ENCODE results near the gene STON1.
"Not testable (repeated sequence)": the region's sequence is repeated elsewhere in the genome, so short reads cannot be mapped to it uniquely, and the experiment has no call there.

The STON1 gene

DNA sequence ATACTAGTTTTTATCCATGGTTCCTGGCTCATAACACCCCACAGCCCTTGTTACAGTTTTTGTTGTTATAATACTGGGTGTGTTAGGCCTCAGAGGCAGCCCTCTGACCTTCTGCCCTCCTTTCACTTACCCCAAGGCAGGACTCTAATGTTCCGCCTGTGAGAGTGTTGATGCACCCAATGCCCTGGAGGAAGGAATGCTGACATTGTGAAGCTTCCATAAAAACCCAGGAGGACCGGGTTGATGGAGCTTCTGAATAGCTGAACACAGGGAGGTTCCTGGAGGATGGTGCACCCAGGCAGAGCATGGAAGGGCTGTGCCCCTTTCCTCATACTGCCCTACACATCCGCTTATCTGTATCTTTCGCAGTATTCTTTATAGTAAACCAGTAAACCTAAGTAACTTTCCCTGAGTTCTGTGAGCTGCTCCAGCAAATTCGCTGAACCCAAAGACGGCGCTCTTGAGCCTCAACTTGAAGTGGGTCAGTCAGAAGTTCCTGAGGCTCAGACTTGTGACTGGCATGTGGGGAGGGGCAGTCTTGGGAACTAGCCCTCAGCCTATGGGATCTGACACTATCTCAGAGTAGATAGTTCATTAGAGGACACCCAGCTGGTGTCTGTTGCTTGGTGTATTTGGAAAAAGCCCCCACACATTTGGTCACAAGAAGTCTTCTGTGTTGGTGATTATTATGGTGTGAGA, 10.4 kb downstream of the STON1 start:
- no peak for DNase-seq (ENCODE audit: low spot score)
- Mint-ChIP-seq H3K27ac (no peak overlapping the region), H3K36me3 (ENCODE audit: low read depth) (no peaks in the 10 kb centered on the region), H3K27me3 (ENCODE audit: low read depth) (no peaks in the 10 kb centered on the region), H3K9me3 (no peaks in the 10 kb centered on the region), H3K4me1 (ENCODE audit: low read depth) (no peaks in the 10 kb centered on the region), H3K4me3 (no peak overlapping the region)

GRCh38 chr2:48541666-48542389, 11.9 kb downstream of the STON1 start:
- H3K27ac Mint-ChIP-seq = no peak overlapping the region
- no peaks in the 10 kb centered on the region for H3K36me3 Mint-ChIP-seq (ENCODE audit: low read depth)
- H3K9me3 Mint-ChIP-seq = no peaks in the 10 kb centered on the region
- no peak for DNase-seq (ENCODE audit: low spot score)
- no peaks in the 10 kb centered on the region for H3K4me1 Mint-ChIP-seq (ENCODE audit: low read depth)
- H3K4me3 Mint-ChIP-seq = no peak overlapping the region
- H3K27me3 Mint-ChIP-seq (ENCODE audit: low read depth) = no peaks in the 10 kb centered on the region

GRCh38 chr2:48543895-48544294, 13.9 kb downstream of the STON1 start:
- Mint-ChIP-seq H3K4me3 (no peak overlapping the region), H3K36me3 (ENCODE audit: low read depth) (no peaks in the 10 kb centered on the region), H3K27me3 (ENCODE audit: low read depth) (no peaks in the 10 kb centered on the region), H3K27ac (no peak overlapping the region), H3K4me1 (ENCODE audit: low read depth) (no peaks in the 10 kb centered on the region), H3K9me3 (no peaks in the 10 kb centered on the region)
- DNase-seq (ENCODE audit: low spot score) = no peak

- H3K27ac Mint-ChIP-seq = no peak overlapping the region
- no peaks in the 10 kb centered on the region for H3K4me1 Mint-ChIP-seq (ENCODE audit: low read depth)
- H3K9me3 Mint-ChIP-seq = no peaks in the 10 kb centered on the region
- H3K36me3 Mint-ChIP-seq (ENCODE audit: low read depth) = no peaks in the 10 kb centered on the region
- H3K4me3 Mint-ChIP-seq = no peak overlapping the region
- DNase-seq (ENCODE audit: low spot score) = no peak
- no peaks in the 10 kb centered on the region for H3K27me3 Mint-ChIP-seq (ENCODE audit: low read depth)
Measured at GRCh38 chr2:48545244-48545643, 15.3 kb downstream of the STON1 start.

- Mint-ChIP-seq H3K36me3 (ENCODE audit: low read depth) (no peaks in the 10 kb centered on the region), H3K27me3 (ENCODE audit: low read depth) (no peaks in the 10 kb centered on the region), H3K4me1 (ENCODE audit: low read depth) (no peaks in the 10 kb centered on the region), H3K27ac (no peak overlapping the region), H3K9me3 (no peaks in the 10 kb centered on the region), H3K4me3 (no peak overlapping the region)
- no peak for DNase-seq (ENCODE audit: low spot score)
Measured at GRCh38 chr2:48548840-48549239, 18.9 kb downstream of the STON1 start.

DNA sequence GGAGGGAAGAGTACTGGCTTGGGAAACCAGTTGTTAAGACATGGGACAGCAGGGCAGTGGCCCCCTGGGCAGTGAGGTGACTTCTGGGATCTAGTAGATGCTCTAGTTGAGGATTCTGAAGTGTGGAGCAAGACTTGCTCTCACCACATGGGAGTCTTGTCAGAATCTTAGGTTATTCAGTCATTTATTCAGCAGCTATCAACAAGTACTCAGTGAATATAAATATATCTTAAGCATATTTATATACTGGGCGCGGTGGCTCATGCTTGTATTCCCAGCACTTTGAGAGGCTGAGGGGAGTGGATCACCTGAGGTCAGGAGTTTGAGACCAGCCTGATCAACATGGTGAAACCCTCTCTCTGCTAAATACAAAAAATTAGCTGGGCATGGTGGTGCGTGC, 20.0 kb downstream of the STON1 start:
- Mint-ChIP-seq H3K27me3 (ENCODE audit: low read depth) (no peaks in the 10 kb centered on the region), H3K4me3 (no peak overlapping the region), H3K9me3 (no peaks in the 10 kb centered on the region), H3K36me3 (ENCODE audit: low read depth) (no peaks in the 10 kb centered on the region), H3K27ac (no peak overlapping the region), H3K4me1 (ENCODE audit: low read depth) (no peaks in the 10 kb centered on the region)
- DNase-seq (ENCODE audit: low spot score) = no peak

DNA sequence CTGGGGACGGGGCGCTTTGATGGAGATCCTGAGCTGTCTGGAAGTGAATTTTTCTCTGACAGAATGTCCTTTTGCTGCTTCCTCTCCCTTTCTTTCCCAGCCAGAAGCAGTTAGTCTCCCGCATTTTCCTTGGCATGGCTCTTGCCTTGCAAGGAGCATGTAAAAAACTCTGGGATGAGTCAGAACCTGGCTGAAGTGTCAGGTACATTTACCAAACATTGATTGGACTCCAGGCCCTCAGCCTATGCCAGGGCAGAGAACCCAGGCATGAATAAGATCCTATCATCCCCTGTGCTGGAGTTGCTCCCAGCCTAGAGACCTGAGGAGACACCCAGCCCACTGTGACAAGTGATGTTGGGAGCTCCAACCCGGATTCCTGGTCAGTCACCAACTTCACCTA, 21.6 kb downstream of the STON1 start:
- Mint-ChIP-seq H3K27ac (no peak overlapping the region), H3K27me3 (ENCODE audit: low read depth) (no peaks in the 10 kb centered on the region), H3K4me3 (no peak overlapping the region), H3K36me3 (ENCODE audit: low read depth) (no peaks in the 10 kb centered on the region), H3K4me1 (ENCODE audit: low read depth) (no peaks in the 10 kb centered on the region), H3K9me3 (no peaks in the 10 kb centered on the region)
- DNase-seq (ENCODE audit: low spot score) = no peak

GRCh38 chr2:48555071-48555470, 25.1 kb downstream of the STON1 start:
- not testable (repeated sequence) for H3K27ac Mint-ChIP-seq

GRCh38 chr2:48558456-48558855, 28.5 kb downstream of the STON1 start:
- no peaks in the 10 kb centered on the region for H3K9me3 Mint-ChIP-seq
- H3K27me3 Mint-ChIP-seq (ENCODE audit: low read depth) = no peaks in the 10 kb centered on the region
- H3K4me1 Mint-ChIP-seq (ENCODE audit: low read depth) = peaks cover 2% of the 10 kb centered on the region
- H3K4me3 Mint-ChIP-seq = no peak overlapping the region
- DNase-seq (ENCODE audit: low spot score) = no peak
- no peak overlapping the region for H3K27ac Mint-ChIP-seq
- H3K36me3 Mint-ChIP-seq (ENCODE audit: low read depth) = no peaks in the 10 kb centered on the region

More at GRCh38 chr2:48555071-48555470, 25.1 kb downstream of the STON1 start:
- not testable (repeated sequence) for H3K4me1 Mint-ChIP-seq (ENCODE audit: low read depth); H3K9me3 Mint-ChIP-seq; H3K36me3 Mint-ChIP-seq (ENCODE audit: low read depth); H3K4me3 Mint-ChIP-seq; DNase-seq (ENCODE audit: low spot score); H3K27me3 Mint-ChIP-seq (ENCODE audit: low read depth)

DNA sequence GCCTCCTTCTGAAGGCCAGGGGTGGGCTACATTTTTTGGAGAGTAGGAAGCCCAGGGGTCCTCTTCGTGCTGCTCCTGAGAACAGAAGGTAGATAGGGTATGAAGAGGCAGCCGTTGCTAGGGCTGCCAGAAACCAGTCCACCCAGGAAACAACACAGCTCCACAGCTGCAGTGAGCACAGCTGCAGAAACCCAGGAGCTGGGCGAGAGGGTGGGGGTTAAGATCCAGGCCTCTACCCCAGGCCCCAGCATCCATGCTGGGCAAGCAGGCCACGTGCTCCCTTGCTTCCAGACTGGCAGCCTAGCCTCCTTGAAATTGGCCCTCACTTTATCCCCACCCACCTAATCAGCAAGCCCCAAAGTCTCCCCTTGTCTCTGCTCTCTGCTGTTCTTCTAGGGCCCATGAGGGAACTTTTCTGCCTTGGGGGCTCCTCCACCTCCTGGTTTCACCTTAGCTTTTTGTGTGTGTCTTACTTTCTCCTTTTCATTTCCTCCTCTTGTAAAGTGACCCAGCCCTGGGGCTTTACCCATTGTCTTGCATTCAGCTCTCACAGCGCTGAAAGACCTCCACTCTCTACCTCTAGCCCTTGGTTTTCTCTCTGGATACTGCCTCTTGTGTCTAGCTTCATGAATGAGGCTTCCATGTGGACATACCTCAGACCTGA, 30.7 kb downstream of the STON1 start:
- no peaks in the 10 kb centered on the region for H3K9me3 Mint-ChIP-seq
- H3K27me3 Mint-ChIP-seq (ENCODE audit: low read depth) = no peaks in the 10 kb centered on the region
- no peak for DNase-seq (ENCODE audit: low spot score)
- no peak overlapping the region for H3K27ac Mint-ChIP-seq
- no peak overlapping the region for H3K4me3 Mint-ChIP-seq
- H3K4me1 Mint-ChIP-seq (ENCODE audit: low read depth) = peaks cover 2% of the 10 kb centered on the region
- H3K36me3 Mint-ChIP-seq (ENCODE audit: low read depth) = no peaks in the 10 kb centered on the region

DNA sequence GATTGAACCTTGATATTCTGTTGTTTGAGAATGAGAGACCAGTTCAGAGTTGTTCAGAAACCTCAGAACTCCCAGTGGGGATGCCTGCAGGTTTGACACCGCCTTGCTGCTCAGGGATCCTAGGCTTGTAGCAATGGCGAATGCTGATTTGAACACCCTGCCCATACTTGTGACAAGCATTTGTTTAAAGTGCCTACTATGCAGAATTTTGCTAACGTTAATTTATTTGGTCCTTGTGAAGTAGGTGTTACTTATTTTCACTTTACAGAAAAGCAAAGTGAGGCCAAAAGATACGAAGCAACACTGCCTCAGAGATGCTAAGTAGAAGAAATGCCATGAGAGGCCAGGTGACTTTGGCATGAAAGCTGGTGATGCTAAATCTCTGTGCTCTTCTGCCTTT, 32.3 kb downstream of the STON1 start:
- no peak overlapping the region for H3K27ac Mint-ChIP-seq
- no peak overlapping the region for H3K4me3 Mint-ChIP-seq
- no peaks in the 10 kb centered on the region for H3K36me3 Mint-ChIP-seq (ENCODE audit: low read depth)
- H3K4me1 Mint-ChIP-seq (ENCODE audit: low read depth) = peaks cover 2% of the 10 kb centered on the region
- no peaks in the 10 kb centered on the region for H3K9me3 Mint-ChIP-seq
- H3K27me3 Mint-ChIP-seq (ENCODE audit: low read depth) = no peaks in the 10 kb centered on the region
- DNase-seq (ENCODE audit: low spot score) = no peak

- no peak overlapping the region for H3K27ac Mint-ChIP-seq
- H3K4me3 Mint-ChIP-seq = no peak overlapping the region
- H3K9me3 Mint-ChIP-seq = no peaks in the 10 kb centered on the region
- H3K4me1 Mint-ChIP-seq (ENCODE audit: low read depth) = no peaks in the 10 kb centered on the region
- no peaks in the 10 kb centered on the region for H3K27me3 Mint-ChIP-seq (ENCODE audit: low read depth)
- no peak for DNase-seq (ENCODE audit: low spot score)
- H3K36me3 Mint-ChIP-seq (ENCODE audit: low read depth) = no peaks in the 10 kb centered on the region
Measured at GRCh38 chr2:48566592-48567310, 36.8 kb downstream of the STON1 start.

DNA sequence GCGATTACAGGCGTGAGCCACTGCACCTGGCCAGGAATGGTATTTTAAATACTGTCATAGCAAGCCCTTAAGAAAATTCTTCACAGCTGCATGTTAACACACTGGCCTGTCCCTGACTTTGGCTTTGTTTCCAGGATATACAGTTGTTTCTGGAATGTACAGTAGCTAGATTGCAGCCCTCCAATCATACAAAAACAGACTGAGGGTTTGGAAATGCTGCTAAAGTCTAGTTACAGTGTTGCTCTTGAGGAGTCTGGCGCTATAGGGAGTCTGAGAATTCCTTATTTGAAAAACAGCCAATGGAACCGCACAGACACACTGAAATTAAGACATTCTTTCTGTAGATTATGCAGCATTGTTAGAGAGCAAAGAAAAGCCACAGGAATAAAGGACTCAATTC, 37.7 kb downstream of the STON1 start:
- Mint-ChIP-seq H3K27me3 (ENCODE audit: low read depth) (no peaks in the 10 kb centered on the region), H3K4me3 (no peak overlapping the region), H3K27ac (no peak overlapping the region), H3K36me3 (ENCODE audit: low read depth) (no peaks in the 10 kb centered on the region), H3K9me3 (no peaks in the 10 kb centered on the region), H3K4me1 (ENCODE audit: low read depth) (no peaks in the 10 kb centered on the region)
- DNase-seq (ENCODE audit: low spot score) = no peak

DNA sequence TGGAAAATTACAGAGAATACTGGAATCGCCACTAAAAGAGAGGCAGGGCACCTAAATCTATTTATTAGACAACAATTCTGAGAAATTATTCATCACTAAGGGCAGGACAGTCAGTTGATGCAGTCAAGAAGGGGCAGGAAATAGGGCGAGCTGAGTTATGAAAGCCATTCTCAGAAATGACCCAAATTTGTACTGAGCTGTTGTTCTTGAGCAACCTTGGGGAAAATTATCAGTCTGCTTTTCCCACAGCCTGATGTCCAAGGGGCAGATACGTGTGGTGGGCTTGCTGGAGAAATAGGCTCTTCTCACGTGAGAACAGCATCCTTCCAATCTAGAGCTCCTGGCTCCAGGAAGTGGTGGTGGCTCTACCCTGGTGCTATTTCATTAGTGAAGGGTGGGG, 38.6 kb downstream of the STON1 start:
- Mint-ChIP-seq H3K36me3 (ENCODE audit: low read depth) (no peaks in the 10 kb centered on the region), H3K27ac (no peak overlapping the region), H3K9me3 (no peaks in the 10 kb centered on the region), H3K4me3 (no peak overlapping the region), H3K4me1 (ENCODE audit: low read depth) (no peaks in the 10 kb centered on the region), H3K27me3 (ENCODE audit: low read depth) (no peaks in the 10 kb centered on the region)
- DNase-seq (ENCODE audit: low spot score) = no peak
